Measurements from ENCODE around the gene BATF2. TPM values are rescaled to one million over a fixed set of nuclear protein-coding genes. Genes with fewer than 3 reads are reported as not detected.

BATF2 gene, protein sequence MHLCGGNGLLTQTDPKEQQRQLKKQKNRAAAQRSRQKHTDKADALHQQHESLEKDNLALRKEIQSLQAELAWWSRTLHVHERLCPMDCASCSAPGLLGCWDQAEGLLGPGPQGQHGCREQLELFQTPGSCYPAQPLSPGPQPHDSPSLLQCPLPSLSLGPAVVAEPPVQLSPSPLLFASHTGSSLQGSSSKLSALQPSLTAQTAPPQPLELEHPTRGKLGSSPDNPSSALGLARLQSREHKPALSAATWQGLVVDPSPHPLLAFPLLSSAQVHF
- total RNA-seq (2011; cell fraction: chromatin; rRNA removed; ENCODE audit: low replicate concordance), result 6.5 and 18.2 TPM in 2 replicates
- 10.7 and 15.0 TPM in 2 replicates for total RNA-seq (2011; cell fraction: nucleolus; rRNA removed)
- total RNA-seq (2011; cell fraction: nucleoplasm; rRNA removed), result 7.7 and 8.2 TPM in 2 replicates
- total RNA-seq (2014; rRNA removed) (7.0 and 7.3 TPM in 2 replicates), total RNA-seq (2014; rRNA removed; fragmentation: Illumina TruSeq; extraction: Trizol) (2.5 and 3.1 TPM in 2 replicates), total RNA-seq (2015; rRNA removed; fragmentation: Illumina TruSeq; extraction: Trizol) (4.4 and 4.8 TPM in 2 replicates), total RNA-seq (2021) (8.7 TPM in 2 replicates), polyA plus RNA-seq (2011; rRNA removed) (7.2 and 9.0 TPM in 2 replicates), polyA plus RNA-seq (2014; fragmentation: Illumina TruSeq; extraction: Trizol) (8.9 and 10.0 TPM in 2 replicates), polyA plus RNA-seq (2014; fragmentation: Nextera tagmentation; extraction: Ambion mirVana) (1 to 10 TPM; 1.7 to 1.9 TPM), polyA plus RNA-seq (2014; rRNA removed) (5.2 and 6.4 TPM in 2 replicates), polyA minus RNA-seq (2011; rRNA and poly(A)+ RNA removed) (4.9 and 7.0 TPM in 2 replicates), Bru-seq, nascent RNA (percentile 61 among the genes with signal in this experiment), BruChase-seq, experiment 1, labeled RNA remaining after a 2-hour chase (percentile 52 among the genes with signal in this experiment), BruChase-seq, experiment 2, labeled RNA remaining after a 6-hour chase (percentile 51 among the genes with signal in this experiment)
- polyA plus RNA-seq (2011; cell fraction: cytosol; rRNA removed), result 8.1 and 21.2 TPM in 2 replicates
- polyA plus RNA-seq (2011; cell fraction: nucleus; rRNA removed), result 5.7 and 9.2 TPM in 2 replicates
- 7.4 and 11.4 TPM in 2 replicates for polyA plus RNA-seq (2012)
- 5.3 and 7.1 TPM in 2 replicates for polyA minus RNA-seq (2011; cell fraction: cytosol; rRNA and poly(A)+ RNA removed)
- 3.9 and 4.1 TPM in 2 replicates for polyA minus RNA-seq (2011; cell fraction: nucleus; rRNA and poly(A)+ RNA removed)
- long read RNA-seq, experiment 1, transcript BATF2-203 (1 exons, 2,569 nt), result major isoform, 28 of 37 reads
- long read RNA-seq, experiment 1, partial matches to known transcripts, result 2 of 37 reads
- long read RNA-seq, experiment 1, other reads (novel, unspliced or antisense), result 0 of 37 reads
- long read RNA-seq, experiment 2, transcript BATF2-201 (3 exons, 2,142 nt), result major isoform, 6 of 12 reads
- long read RNA-seq, experiment 2, partial matches to known transcripts, result 1 of 12 reads
- long read RNA-seq, experiment 2, other reads (novel, unspliced or antisense), result 1 of 12 reads
- long read RNA-seq, experiment 3, partial matches to known transcripts, result 1 of 9 reads
- long read RNA-seq, experiment 3, other reads (novel, unspliced or antisense), result 0 of 9 reads

DNA sequence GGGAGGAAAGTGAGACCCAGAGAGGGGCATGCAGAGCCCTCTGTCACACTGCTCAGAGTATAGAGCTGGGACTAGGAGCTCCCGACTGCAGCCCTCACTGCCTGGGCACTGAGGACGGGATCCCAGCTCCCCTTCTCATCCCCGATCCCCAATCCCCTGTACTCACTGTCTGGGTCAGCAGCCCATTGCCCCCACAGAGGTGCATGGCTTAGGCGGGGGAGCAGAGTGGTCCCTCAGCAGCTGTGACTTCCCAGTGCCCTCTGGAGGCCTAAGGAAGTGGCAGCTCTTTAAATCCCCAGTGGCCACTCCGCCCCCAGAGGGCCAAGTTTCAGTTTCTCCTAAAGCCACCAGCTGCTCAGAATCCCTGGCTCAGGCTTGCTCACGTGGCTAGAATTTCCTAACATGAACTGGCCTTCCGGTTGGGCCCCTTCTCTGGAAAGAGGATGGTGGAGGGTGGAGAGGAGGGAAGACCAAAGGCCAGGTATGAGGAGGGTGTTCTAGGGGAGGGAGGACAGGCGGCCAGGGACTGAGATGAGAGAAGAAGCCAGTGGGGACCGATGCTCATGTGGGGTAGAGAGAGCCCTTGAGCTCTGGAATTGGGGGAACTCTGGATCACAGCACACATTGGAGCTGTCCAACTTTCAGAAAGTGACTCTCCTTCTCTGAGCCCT, at the start of gene BATF2:
TSS of gene BATF2 (minus strand) at position 262 of the 671 bp plus-strand sequence. CDS start at position 205, 57 bp downstream.
- Histone ChIP-seq H2AFZ (ENCODE audit: low read depth, low read length) (peak within 1 kb of the TSS; percentile 94), H3K27ac (ENCODE audit: extremely low read depth, low read depth, low read length) (peak within 1 kb of the TSS; percentile 52), H3K9me3 (replicated peaks; ENCODE audit: control insufficient read depth, insufficient read depth, low read depth, low read length) (no peaks in the 10 kb centered on the region), H3K4me2 (ENCODE audit: insufficient read depth, low read length) (peak within 1 kb of the TSS; percentile 83), H3K4me1 (replicated peaks in 1 of 2; ENCODE audit: control insufficient read depth in 2 of 2, insufficient read depth in 2 of 2, low read length in 2 of 2) (peaks cover 23% of the 10 kb centered on the region in 2 experiments; a peak in 4 of 5 replicates), H3K4me3 (peak within 1 kb of the TSS; percentile 33), H3K9me1 (ENCODE audit: control insufficient read depth, insufficient read depth, low read length) (no peaks in the 10 kb centered on the region), H4K20me1 (replicated peaks; ENCODE audit: control insufficient read depth, insufficient read depth, low read length) (no peaks in the 10 kb centered on the region), H3K79me2 (ENCODE audit: control insufficient read depth, insufficient read depth, low read length) (no peaks in the 10 kb centered on the region), H3K9ac (ENCODE audit: insufficient read depth in 1 of 2, low read depth in 2 of 2, low read length in 2 of 2) (peak within 1 kb of the TSS; percentile 58 to 89), H3K27me3 (ENCODE audit: control insufficient read depth in 2 of 2, insufficient read depth in 2 of 2, low read length in 2 of 2) (no peaks in the 10 kb centered on the region), H3K36me3 (ENCODE audit: control insufficient read depth, insufficient read depth, low read length) (no peaks in the 10 kb centered on the region)
- ATAC-seq (peak; percentile 91), DNase-seq (ENCODE audit: extremely low read depth in 1 of 4, low spot score in 3 of 4) (peak; percentile 86 to 91 (median 88)), FAIRE-seq (peak; percentile 83)
- POLR2A ChIA-PET, result interaction anchor here (0.6 to 2.3 kb wide), 14 partner anchors 9 to 136 kb away, joined by 3 to 14 read pairs (median 4); partner anchors contain the start of genes ARL2, MAJIN and SNX15
- 0% methylated on average over 7 of the region's 9 CpGs for WGBS (ENCODE audit: insufficient coverage, low coverage, missing lambda C conversion rate)
- in situ Hi-C loops (cut with MboI), result loop anchor here (5.0 kb wide), 1 partner anchor 150 kb away; no protein-coding TSS in a partner anchor
- intact Hi-C loops (cut with micrococcal nuclease), result loop anchor here (1.0 to 2.0 kb wide), 5 partner anchors 50 to 210 kb away; partner anchors contain the start of genes ATG2A and PPP2R5B
- CTCF ChIA-PET (ENCODE audit: low intra/inter-chr PET ratio), result interaction anchor here (1.1 to 1.3 kb wide), 2 partner anchors 99 to 149 kb away, joined by 3 to 4 read pairs; no protein-coding TSS in a partner anchor
- BruUV-seq (replicated peaks), result no TSS peak
- TF ChIP-seq, protein P1, sequence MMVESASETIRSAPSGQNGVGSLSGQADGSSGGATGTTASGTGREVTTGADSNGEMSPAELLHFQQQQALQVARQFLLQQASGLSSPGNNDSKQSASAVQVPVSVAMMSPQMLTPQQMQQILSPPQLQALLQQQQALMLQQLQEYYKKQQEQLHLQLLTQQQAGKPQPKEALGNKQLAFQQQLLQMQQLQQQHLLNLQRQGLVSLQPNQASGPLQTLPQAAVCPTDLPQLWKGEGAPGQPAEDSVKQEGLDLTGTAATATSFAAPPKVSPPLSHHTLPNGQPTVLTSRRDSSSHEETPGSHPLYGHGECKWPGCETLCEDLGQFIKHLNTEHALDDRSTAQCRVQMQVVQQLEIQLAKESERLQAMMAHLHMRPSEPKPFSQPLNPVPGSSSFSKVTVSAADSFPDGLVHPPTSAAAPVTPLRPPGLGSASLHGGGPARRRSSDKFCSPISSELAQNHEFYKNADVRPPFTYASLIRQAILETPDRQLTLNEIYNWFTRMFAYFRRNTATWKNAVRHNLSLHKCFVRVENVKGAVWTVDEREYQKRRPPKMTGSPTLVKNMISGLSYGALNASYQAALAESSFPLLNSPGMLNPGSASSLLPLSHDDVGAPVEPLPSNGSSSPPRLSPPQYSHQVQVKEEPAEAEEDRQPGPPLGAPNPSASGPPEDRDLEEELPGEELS (CRISPR knock-in tag; IDR thresholded peaks at IDR 0.05; ENCODE audit: borderline replicate concordance), result no peak
- no peak for TF ChIP-seq GTF2A2 (tag; IDR thresholded peaks at IDR 0.05)
- TF ChIP-seq RB1 (IDR thresholded peaks at IDR 0.05; ENCODE audit: low read depth), result peak; percentile 66; the same call in 1 of the 2 replicates
- TF ChIP-seq, protein P2, sequence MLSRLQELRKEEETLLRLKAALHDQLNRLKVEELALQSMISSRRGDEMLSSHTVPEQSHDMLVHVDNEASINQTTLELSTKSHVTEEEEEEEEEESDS (CRISPR knock-in tag; IDR thresholded peaks at IDR 0.05), result no peak
- peak; percentile 74 for TF ChIP-seq RBFOX2 (IDR thresholded peaks at IDR 0.05; ENCODE audit: low read depth, low read length)
- TF ChIP-seq BRF1 (IDR thresholded peaks at IDR 0.05; ENCODE audit: borderline replicate concordance, extremely low read depth, insufficient read length), result no peak
- TF ChIP-seq GABPB1 (CRISPR knock-in tag; IDR thresholded peaks at IDR 0.05), result peak; percentile 77
- TF ChIP-seq, protein P3, sequence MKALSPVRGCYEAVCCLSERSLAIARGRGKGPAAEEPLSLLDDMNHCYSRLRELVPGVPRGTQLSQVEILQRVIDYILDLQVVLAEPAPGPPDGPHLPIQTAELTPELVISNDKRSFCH (CRISPR knock-in tag; IDR thresholded peaks at IDR 0.05), result no peak
- TF ChIP-seq, protein P3 (tag; IDR thresholded peaks at IDR 0.05), result no peak
- no peak for TF ChIP-seq HDAC8 (tag; IDR thresholded peaks at IDR 0.05)
- peak; percentile 76 for TF ChIP-seq MYC (IDR thresholded peaks at IDR 0.05; ENCODE audit: low read depth, low read length)
- no peak for TF ChIP-seq MYC (CRISPR knock-in tag; IDR thresholded peaks at IDR 0.05; ENCODE audit: borderline replicate concordance, low read depth)
- no peak for TF ChIP-seq NCOA1 (IDR thresholded peaks at IDR 0.05; ENCODE audit: low read depth)
